WTC11 (cell line): ENCODE data around the gene SPPL2B. TPM values are rescaled to one million over a fixed set of nuclear protein-coding genes. Genes with fewer than 3 reads are reported as not detected.

Experiments used
- KAT7 ChIP-seq: sonication (generic); formaldehyde crosslinking; IDR thresholded peaks from 2 replicates; pipeline ENCODE4 v1.8.1; 2023; ENCODE audit warnings: missing genetic modification reagents, mild to moderate bottlenecking, borderline replicate concordance
- MAX ChIP-seq: sonication (generic); formaldehyde crosslinking; IDR thresholded peaks from 2 replicates; pipeline ENCODE4 v1.8.0; 2022; ENCODE audit warnings: mild to moderate bottlenecking, missing genetic modification reagents
- NFYB ChIP-seq: sonication (generic); formaldehyde crosslinking; conservative IDR thresholded peaks from 2 replicates; pipeline ENCODE4 v1.8.0; 2022; ENCODE audit warnings: low read depth, missing genetic modification reagents
- NR2C2 ChIP-seq: sonication (generic); formaldehyde crosslinking; IDR thresholded peaks from 2 replicates; pipeline ENCODE4 v1.8.0; 2022; ENCODE audit warnings: mild to moderate bottlenecking, missing genetic modification reagents
- RELA ChIP-seq: sonication (generic); formaldehyde crosslinking; IDR thresholded peaks from 2 replicates; pipeline ENCODE4 v1.8.1; 2022; ENCODE audit warnings: missing genetic modification reagents, mild to moderate bottlenecking, borderline replicate concordance
- SMAD4 ChIP-seq: sonication (generic); formaldehyde crosslinking; IDR thresholded peaks from 2 replicates; pipeline ENCODE4 v1.8.0; 2022; ENCODE audit warnings: mild to moderate bottlenecking, missing genetic modification reagents
- SP1 ChIP-seq: sonication (generic); formaldehyde crosslinking; conservative IDR thresholded peaks from 2 replicates; pipeline ENCODE4 v1.8.1; 2022; ENCODE audit warnings: missing genetic modification reagents
- ZBTB21 ChIP-seq: sonication (generic); formaldehyde crosslinking; IDR thresholded peaks from 2 replicates; pipeline ENCODE4 v1.8.1; 2023; ENCODE audit warnings: mild to moderate bottlenecking, missing genetic modification reagents, borderline replicate concordance
- ZNF138 ChIP-seq: sonication (generic); formaldehyde crosslinking; conservative IDR thresholded peaks from 2 replicates; pipeline ENCODE4 v1.8.1; 2022; ENCODE audit warnings: mild to moderate bottlenecking, moderate library complexity, missing genetic modification reagents
- ZNF281 ChIP-seq: sonication (generic); formaldehyde crosslinking; IDR thresholded peaks from 2 replicates; pipeline ENCODE4 v1.8.0; 2023; ENCODE audit warnings: mild to moderate bottlenecking, missing genetic modification reagents
- total RNA-seq: library from RNA; stranded (reverse); gene quantifications from 3 replicates; pipeline ENCODE4 v1.2.3, GENCODE V29; 2021
- TF ChIP-seq, protein P1 (sequence below): sonication (generic); formaldehyde crosslinking; conservative IDR thresholded peaks from 2 replicates; pipeline ENCODE4 v1.8.1; 2023; ENCODE audit warnings: mild to moderate bottlenecking, low read depth, missing genetic modification reagents, moderate library complexity
- TF ChIP-seq, protein P2 (sequence below): sonication (generic); formaldehyde crosslinking; IDR thresholded peaks from 2 replicates; pipeline ENCODE4 v1.8.0; 2022; ENCODE audit warnings: mild to moderate bottlenecking, missing genetic modification reagents
- TF ChIP-seq, protein P3 (sequence below): sonication (generic); formaldehyde crosslinking; IDR thresholded peaks from 2 replicates; pipeline ENCODE4 v1.8.0; 2022; ENCODE audit warnings: mild to moderate bottlenecking, missing genetic modification reagents
- TF ChIP-seq, protein P4 (sequence below): sonication (generic); formaldehyde crosslinking; IDR thresholded peaks from 2 replicates; pipeline ENCODE4 v1.8.1; 2023; ENCODE audit warnings: mild to moderate bottlenecking, missing genetic modification reagents, moderate library complexity
- TF ChIP-seq, protein P5 (sequence below): fragments of 250-450 bp; sonication (Bioruptor Pico); IDR thresholded peaks from 2 replicates; pipeline ENCODE4 v2.1.2; 2022; ENCODE audit warnings: mild to moderate bottlenecking, moderate library complexity
- TF ChIP-seq, protein P6 (sequence below): sonication (generic); formaldehyde crosslinking; IDR thresholded peaks from 2 replicates; pipeline ENCODE4 v1.8.1; 2022; ENCODE audit warnings: missing genetic modification reagents, borderline replicate concordance

SPPL2B gene
- total RNA-seq, 1 experiment from 2014 or later: 117 TPM

DNA sequence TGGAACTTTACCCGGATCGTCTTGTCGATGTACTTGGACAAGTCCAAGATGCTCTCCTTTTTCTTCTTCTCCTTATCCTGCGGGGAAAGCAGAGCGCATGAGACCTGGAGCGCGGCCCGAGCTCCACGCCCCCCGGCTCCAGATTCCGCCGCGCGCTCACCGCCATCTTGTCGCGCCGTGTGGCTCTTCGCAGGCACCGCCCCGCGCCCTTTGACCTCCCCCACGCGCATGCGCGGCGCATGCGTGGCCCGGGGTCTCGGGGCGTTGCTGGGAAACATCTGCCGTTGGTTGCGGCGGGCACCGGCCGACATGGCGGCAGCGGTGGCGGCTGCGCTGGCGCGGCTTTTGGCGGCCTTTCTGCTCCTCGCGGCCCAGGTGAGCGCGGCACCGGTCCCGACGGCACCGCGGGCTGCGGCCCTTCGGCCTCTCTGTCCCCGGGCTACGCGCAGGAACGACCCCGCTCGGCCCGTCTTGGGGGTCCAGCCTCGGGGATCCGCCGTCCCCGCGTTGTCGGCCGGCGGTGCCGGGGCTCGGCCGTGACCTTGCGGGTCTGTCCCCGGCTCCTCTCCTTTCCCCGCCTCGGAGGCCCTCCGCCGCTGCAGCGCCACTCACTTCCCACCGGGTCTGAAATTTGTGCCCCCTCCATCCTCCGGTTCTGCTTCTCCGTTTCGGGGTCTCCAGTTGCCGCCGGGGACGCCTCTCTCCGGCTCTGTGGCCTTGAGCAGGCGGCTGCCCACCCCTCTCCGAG lies at the start of gene SPPL2B, which contains the start of gene LSM7 (continued):
- no peak for TF ChIP-seq ZNF281 (CRISPR knock-in tag)
- TF ChIP-seq, protein P1, sequence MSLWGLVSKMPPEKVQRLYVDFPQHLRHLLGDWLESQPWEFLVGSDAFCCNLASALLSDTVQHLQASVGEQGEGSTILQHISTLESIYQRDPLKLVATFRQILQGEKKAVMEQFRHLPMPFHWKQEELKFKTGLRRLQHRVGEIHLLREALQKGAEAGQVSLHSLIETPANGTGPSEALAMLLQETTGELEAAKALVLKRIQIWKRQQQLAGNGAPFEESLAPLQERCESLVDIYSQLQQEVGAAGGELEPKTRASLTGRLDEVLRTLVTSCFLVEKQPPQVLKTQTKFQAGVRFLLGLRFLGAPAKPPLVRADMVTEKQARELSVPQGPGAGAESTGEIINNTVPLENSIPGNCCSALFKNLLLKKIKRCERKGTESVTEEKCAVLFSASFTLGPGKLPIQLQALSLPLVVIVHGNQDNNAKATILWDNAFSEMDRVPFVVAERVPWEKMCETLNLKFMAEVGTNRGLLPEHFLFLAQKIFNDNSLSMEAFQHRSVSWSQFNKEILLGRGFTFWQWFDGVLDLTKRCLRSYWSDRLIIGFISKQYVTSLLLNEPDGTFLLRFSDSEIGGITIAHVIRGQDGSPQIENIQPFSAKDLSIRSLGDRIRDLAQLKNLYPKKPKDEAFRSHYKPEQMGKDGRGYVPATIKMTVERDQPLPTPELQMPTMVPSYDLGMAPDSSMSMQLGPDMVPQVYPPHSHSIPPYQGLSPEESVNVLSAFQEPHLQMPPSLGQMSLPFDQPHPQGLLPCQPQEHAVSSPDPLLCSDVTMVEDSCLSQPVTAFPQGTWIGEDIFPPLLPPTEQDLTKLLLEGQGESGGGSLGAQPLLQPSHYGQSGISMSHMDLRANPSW (CRISPR knock-in tag): 0 out of 2 replicates have a peak, but pooled peaks have one; percentile 26
- TF ChIP-seq SMAD4 (CRISPR knock-in tag): no peak
- TF ChIP-seq, protein P2, sequence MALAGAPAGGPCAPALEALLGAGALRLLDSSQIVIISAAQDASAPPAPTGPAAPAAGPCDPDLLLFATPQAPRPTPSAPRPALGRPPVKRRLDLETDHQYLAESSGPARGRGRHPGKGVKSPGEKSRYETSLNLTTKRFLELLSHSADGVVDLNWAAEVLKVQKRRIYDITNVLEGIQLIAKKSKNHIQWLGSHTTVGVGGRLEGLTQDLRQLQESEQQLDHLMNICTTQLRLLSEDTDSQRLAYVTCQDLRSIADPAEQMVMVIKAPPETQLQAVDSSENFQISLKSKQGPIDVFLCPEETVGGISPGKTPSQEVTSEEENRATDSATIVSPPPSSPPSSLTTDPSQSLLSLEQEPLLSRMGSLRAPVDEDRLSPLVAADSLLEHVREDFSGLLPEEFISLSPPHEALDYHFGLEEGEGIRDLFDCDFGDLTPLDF: peak; percentile 13; the same call in 1 of the 2 replicates
- no peak for TF ChIP-seq ZNF138 (CRISPR knock-in tag)
- TF ChIP-seq, protein P3, sequence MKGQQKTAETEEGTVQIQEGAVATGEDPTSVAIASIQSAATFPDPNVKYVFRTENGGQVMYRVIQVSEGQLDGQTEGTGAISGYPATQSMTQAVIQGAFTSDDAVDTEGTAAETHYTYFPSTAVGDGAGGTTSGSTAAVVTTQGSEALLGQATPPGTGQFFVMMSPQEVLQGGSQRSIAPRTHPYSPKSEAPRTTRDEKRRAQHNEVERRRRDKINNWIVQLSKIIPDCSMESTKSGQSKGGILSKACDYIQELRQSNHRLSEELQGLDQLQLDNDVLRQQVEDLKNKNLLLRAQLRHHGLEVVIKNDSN (CRISPR knock-in tag): 0 out of 2 replicates have a peak, but pooled peaks have one; percentile 20
- peak; percentile 80; the same call in 1 of the 2 replicates for TF ChIP-seq MAX (CRISPR knock-in tag)
- 0 out of 2 replicates have a peak, but pooled peaks have one; percentile 29 for TF ChIP-seq KAT7 (CRISPR knock-in tag)
- no peak for TF ChIP-seq NFYB
- TF ChIP-seq, protein P4, sequence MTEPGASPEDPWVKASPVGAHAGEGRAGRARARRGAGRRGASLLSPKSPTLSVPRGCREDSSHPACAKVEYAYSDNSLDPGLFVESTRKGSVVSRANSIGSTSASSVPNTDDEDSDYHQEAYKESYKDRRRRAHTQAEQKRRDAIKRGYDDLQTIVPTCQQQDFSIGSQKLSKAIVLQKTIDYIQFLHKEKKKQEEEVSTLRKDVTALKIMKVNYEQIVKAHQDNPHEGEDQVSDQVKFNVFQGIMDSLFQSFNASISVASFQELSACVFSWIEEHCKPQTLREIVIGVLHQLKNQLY (CRISPR knock-in tag): peak; percentile 50; the same call in 1 of the 2 replicates
- peak; percentile 39; the same call in 1 of the 2 replicates for TF ChIP-seq ZBTB21 (CRISPR knock-in tag)
- TF ChIP-seq RELA (CRISPR knock-in tag): no peak; the same call in 1 of the 2 replicates
- TF ChIP-seq, protein P5, sequence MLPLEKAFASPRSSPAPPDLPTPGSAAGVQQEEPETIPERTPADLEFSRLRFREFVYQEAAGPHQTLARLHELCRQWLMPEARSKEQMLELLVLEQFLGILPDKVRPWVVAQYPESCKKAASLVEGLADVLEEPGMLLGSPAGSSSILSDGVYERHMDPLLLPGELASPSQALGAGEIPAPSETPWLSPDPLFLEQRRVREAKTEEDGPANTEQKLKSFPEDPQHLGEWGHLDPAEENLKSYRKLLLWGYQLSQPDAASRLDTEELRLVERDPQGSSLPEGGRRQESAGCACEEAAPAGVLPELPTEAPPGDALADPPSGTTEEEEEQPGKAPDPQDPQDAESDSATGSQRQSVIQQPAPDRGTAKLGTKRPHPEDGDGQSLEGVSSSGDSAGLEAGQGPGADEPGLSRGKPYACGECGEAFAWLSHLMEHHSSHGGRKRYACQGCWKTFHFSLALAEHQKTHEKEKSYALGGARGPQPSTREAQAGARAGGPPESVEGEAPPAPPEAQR (CRISPR knock-in tag): no peak
- TF ChIP-seq, protein P6, sequence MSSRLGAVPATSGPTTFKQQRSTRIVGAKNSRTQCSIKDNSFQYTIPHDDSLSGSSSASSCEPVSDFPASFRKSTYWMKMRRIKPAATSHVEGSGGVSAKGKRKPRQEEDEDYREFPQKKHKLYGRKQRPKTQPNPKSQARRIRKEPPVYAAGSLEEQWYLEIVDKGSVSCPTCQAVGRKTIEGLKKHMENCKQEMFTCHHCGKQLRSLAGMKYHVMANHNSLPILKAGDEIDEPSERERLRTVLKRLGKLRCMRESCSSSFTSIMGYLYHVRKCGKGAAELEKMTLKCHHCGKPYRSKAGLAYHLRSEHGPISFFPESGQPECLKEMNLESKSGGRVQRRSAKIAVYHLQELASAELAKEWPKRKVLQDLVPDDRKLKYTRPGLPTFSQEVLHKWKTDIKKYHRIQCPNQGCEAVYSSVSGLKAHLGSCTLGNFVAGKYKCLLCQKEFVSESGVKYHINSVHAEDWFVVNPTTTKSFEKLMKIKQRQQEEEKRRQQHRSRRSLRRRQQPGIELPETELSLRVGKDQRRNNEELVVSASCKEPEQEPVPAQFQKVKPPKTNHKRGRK (CRISPR knock-in tag): no peak
- TF ChIP-seq NR2C2 (CRISPR knock-in tag): peak; percentile 92
- TF ChIP-seq SP1 (CRISPR knock-in tag): peak; percentile 79
